ENCODE measurements around the gene ELAC2.
"Not testable (repeated sequence)": the region's sequence is repeated elsewhere in the genome, so short reads cannot be mapped to it uniquely, and the experiment has no call there.

ELAC2 gene

GRCh38 chr17:12987120-12987519, 30.7 kb downstream of the ELAC2 start:
- no peak for DNase-seq

DNA sequence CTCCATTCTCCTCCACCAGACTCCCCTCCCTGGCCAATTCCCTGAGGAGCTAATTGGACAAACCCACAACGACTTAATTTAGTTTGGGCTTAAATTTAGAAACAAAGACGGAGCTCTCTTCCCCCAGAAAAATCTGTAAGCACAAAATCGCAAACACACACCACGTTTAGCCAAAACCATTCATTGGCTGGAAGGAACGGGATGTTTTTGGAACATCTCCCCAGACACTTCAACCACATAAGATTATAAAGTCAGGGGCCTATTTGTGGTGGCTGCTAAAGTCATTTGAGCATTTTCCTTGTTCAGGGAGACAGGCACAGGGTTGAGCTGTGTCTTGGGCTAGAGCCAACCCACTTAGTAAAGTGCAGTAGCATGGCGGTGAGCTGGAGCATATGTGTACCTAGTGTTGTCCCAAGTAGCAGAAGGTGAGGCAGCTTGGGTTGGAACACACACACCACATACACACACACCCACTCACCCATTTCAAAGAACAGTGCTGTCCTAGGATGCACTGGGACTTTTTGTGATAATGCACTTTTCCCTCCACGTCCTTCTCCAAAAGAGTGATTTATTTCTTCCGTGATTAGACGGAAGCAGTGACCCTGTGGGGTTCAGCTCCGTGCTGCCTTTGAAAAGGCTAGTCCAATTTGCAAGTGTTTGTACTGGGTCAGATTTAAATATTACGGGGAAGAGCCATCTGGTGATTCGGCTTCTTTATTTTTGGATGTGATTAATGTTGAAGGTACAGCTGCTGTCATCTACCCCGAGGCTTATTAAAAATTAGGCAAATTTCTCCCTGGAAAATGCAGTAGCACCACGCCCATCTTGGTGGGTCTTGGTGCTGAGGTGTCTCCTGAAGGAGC, 32.2 kb downstream of the ELAC2 start:
- peak; percentile 9 for DNase-seq

GRCh38 chr17:12983991-12984884, 33.6 kb downstream of the ELAC2 start:
- no peak for DNase-seq

DNA sequence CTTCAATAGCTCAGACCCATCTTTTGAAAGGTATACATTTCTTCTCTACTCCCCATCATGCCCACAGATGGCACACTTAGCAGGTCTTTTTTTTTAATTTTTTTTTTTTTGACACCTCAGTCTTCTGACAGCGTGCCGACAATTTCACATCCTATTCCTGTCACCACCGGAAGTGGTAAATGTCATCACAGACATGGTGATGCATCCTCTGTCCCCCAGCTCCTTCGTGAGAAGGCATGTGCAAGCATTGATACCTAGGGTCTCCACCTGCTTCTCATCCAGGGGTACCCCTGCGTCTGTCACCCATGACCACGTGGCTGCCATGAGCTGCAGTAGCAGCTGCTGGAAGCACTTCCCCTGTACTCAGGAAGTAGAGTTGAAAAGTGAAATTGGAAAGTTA, 35.6 kb downstream of the ELAC2 start:
- DNase-seq = peak; percentile 21

GRCh38 chr17:12979826-12980500, 37.9 kb downstream of the ELAC2 start:
- no peak for DNase-seq

GRCh38 chr17:12979246-12979645, 38.6 kb downstream of the ELAC2 start:
- DNase-seq = no peak

DNA sequence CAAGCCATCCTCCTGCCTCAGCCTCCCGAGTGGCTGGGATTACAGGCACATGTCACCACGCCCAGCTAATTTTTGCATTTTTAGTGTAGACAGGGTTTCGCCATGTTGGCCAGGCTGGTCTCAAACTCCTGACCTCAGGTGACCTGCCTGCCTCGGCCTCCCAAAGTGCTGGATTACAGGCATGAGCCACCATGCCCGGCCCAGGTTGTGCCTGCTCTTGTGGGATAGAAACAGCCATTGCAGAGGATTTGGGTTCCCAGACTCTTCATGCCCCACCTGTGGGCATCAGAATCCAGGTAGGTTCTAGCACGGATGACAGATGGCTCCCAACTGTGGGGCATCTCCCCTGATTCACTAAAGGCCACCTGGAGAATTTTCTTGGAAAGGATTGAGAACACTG, 39.0 kb downstream of the ELAC2 start:
- DNase-seq = not testable (repeated sequence)

- DNase-seq = no peak
Observed at GRCh38 chr17:12977008-12977751, 40.6 kb downstream of the ELAC2 start.

GRCh38 chr17:12974005-12974531, 43.8 kb downstream of the ELAC2 start:
- DNase-seq = no peak

DNA sequence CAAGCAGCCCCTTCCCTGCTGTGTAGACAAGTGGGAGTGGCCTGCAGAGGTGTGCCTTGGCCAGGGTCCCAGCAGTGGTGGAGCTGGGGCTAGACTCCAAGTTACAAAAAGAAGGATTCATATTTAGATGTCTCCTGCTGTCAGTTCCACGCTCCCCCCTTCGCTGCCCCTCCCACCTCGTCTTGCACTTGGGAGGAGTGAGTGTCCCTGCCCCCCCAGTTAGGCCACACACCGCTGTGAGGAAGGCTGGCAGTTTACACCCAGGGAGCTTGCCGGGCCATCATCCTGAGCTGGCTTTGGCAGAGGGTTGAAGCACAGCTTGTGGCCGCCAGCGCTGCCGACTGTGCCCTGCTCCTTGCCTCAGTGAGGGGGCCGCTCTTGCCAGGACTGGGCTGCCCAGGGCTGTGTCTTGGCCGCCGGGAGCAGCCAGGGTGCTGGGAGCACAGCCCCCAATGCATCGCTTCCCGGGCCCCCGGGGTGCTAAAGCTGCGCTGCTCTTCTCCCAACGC, 44.3 kb downstream of the ELAC2 start:
- DNase-seq = no peak

- no peak for DNase-seq
Observed at GRCh38 chr17:12967962-12968361, 49.9 kb downstream of the ELAC2 start.

- no peak for DNase-seq
Observed at GRCh38 chr17:12966413-12966812, 51.4 kb downstream of the ELAC2 start.

DNA sequence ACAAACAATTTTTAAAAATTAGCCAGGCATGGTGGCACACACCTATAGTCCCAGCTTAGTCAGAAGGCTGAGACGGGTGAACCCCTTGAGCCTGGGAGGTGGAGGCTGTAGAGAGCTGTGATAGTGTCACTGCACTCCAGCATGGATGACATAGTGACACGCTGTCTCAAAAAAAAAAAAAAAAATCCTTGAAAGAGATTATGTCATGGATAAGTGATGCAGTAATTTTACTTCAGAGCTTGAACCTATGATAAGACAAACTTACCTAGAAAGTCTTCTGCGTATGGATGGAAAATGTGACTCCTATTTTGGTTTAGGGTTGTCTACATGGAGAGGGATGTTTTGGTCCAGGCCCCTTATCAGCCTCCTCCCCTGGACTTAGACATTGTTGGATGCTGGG, 51.8 kb downstream of the ELAC2 start:
- no peak for DNase-seq

- no peak for DNase-seq
Observed at GRCh38 chr17:12964840-12965239, 53.0 kb downstream of the ELAC2 start.

GRCh38 chr17:12964162-12964561, 53.7 kb downstream of the ELAC2 start:
- no peak for DNase-seq

DNA sequence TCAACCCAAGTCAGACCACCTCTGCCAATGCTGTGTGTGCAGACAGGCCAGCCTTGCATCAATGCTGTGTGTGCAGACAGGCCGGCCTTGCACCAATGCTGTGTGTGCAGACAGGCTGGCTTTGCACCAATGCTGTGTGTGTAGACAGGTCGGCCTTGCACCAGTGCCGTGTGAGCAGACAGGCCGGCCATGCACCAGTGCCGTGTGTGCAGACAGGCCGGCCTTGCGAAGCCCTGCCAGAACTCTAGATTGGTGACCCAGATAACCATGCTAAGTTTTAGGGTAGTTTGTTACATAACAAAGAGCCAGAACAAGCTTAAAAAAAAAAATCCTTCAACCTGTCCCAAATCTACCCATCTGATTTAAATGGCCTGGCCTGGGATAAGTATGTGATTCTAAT, 54.3 kb downstream of the ELAC2 start:
- DNase-seq = no peak

DNA sequence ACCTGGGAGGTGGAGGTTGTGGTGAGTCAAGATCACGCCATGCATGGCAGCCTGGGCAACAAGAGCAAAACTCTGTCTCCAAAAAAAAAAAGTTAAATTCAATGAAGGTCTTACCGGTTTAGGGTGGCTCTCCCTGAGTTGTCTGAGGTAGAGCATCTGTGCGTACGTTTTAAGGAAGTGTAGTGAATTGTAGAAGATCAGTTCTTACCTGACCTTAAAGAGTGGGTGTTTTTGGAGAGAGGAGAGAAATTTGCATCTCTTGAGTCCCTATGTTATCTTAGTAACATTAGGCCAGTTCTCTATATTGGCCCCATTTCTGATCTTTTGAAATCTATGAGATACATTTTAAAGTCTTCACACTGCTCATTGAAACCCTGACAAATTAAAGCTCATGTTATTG, 56.2 kb downstream of the ELAC2 start:
- DNase-seq = no peak

DNA sequence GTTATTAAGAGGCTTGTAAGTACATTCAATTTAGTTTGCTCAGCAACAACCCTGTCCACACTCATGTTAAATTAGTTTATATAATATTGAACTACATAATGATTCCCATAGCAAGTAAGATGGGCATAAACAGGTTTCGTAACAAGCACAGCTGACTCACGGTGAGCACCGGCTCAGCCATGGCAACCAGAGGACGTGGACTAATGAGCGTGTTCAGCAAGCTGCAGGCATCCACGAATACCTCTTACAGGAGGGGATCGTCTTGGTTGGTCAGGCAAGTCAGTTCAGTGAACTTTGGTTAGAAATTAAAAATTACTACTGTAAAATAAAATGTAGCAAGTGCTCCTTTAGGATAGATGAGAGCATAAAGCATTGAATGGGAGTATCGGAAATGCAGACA, 58.4 kb downstream of the ELAC2 start:
- no peak for DNase-seq

DNA sequence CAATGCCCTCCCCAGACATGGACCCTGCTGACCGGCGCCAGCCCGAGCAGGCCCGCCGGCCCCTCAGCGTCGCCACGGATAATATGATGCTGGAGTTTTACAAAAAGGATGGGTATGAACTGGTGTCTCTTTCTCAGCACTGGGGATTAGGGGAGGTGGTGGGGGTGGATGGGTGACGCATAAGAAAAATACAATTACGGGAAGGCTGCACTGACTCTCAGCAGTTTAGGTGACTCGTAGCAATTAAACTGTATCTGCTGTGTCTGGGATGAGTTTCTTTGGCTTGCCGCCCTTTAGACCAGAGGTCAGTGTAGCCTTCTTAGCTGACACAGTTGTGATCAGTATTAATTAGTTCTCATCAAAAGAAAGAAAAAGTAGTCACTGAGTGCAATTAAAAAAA, 59.0 kb downstream of the ELAC2 start:
- no peak for DNase-seq

GRCh38 chr17:12955521-12955920, 62.3 kb downstream of the ELAC2 start:
- DNase-seq = no peak

DNA sequence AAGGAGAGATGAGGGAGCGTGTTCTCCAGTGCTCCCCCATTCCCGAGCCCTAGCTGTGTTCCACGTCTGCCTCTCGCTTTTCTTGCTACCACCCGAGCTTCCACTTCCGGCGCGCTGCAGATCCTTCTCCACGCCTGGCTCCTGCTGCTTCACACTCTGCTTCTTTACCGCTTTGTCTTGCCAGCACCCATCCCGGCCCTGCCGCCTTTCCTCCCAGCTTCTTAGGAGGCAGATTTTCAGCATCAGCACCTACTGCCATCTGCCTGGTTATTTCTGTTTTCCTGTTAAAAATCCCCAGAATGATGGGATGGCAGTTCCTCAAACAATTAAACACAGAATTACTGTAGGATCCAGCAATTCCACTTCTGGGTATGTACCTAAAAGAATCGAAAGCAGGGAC, 64.7 kb downstream of the ELAC2 start:
- DNase-seq = no peak

DNA sequence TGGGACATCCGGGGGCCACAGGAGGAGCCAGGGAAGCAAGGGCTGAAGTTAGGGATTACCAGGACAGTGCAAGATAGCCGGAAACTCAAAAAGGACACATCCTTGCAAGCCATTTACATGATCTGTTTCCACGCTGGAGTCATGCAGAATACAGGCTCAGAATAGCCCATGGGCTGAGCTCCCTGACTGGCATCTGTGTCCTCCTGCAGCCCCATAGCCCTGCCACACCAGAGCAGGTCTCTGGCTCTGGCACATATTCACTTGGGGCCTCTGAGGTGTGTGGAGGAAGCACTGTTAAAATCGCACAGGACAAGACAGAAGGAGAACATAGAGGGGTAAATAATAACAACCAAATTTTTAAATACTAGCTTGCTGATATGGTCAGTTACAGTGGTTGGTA, 65.8 kb downstream of the ELAC2 start:
- no peak for DNase-seq
